SK-N-MC (cell line): ENCODE data around the gene PSMD2.

Experiments used
- EZH2 ChIP-seq: fragments of 200-600 bp; sonication (generic); IDR thresholded peaks from one replicate; pipeline ENCODE4 v1.6.1; 2017; ENCODE audit warnings: antibody characterized with exemption
- FOXP2 ChIP-seq: optimal IDR thresholded peaks from 2 replicates; pipeline ENCODE3; 2011; ENCODE audit warnings: mild to moderate bottlenecking, moderate library complexity; ENCODE audit not compliant: insufficient read depth; ENCODE audit errors: extremely low read length, control extremely low read depth
- POLR2AphosphoS5 ChIP-seq: IDR thresholded peaks from 2 replicates; pipeline ENCODE4 v1.6.1; 2012; ENCODE audit warnings: mild to moderate bottlenecking, low read depth, low read length, borderline replicate concordance

DNA sequence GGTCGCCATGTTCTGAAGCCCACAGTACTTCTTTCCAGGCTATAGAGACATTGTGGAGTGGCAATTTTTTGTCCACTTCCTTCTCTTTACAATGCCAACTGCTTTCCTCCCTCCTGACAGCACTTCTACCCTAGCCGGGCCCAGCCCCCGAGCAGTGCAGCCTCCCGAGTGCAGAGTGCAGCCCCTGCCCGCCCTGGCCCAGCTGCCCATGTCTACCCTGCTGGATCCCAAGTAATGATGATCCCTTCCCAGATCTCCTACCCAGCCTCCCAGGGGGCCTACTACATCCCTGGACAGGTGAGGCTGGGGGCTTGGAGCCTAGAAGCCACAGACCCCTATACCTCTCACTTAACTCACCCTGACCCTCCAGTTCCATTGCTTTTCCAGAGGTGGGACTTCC, 18.2 kb downstream of the PSMD2 start:
- no peak for TF ChIP-seq POLR2AphosphoS5
- TF ChIP-seq EZH2, result no peak
- no peak for TF ChIP-seq FOXP2
